NCI-H1048 (cell line): ENCODE data around the gene CFDP1.

ENCODE experiments used
- DNase-seq: peaks from one replicate; lab custom pipeline; 2025; lab: John Stamatoyannopoulos, UW

CFDP1 gene

DNA sequence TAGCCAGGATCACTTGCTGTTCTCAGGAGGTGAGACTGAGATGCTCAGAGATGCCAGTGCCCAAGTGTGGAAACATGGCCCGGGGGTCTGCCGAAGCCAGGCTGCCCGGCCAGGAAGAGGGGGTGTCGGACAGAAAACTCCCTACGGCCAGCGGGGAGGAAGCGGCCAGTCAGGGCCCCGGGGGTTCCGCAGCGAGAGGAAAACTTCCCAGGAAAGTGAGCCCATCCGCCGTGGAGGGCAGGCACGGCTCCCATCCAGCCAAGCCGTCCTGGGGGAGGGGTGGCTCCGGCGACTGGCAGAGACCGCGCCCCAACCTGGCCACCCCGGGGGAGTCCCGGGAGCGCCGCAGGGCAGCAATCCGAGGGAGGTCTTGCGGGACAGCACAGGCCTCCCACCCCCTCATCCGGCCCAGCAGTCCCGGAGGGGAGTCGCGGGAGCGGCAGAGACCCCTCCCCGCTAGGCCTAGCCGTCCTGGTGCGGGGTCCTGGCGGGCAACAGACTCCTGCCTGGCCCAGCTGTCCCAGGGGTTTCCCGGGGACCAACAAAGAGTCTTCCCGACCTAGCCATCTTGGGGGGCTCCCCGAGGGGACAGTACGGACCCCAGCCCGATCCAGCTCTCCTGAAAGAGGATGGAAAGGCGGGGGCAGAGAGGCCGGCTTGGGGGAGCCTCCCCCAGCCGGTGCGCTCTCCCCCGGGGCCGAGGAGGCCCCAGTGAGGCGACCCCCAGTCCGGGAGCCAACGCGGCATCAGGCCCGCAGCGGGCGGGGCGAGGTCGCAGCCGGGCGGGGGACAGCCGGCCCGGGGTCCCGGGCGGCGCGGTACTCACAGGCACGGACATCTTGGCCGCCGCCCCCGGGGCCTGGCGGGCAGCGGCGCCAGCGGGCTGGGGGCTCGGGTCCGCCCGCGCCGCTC, 168.0 kb downstream of the CFDP1 start:
- DNase-seq: no peak

DNA sequence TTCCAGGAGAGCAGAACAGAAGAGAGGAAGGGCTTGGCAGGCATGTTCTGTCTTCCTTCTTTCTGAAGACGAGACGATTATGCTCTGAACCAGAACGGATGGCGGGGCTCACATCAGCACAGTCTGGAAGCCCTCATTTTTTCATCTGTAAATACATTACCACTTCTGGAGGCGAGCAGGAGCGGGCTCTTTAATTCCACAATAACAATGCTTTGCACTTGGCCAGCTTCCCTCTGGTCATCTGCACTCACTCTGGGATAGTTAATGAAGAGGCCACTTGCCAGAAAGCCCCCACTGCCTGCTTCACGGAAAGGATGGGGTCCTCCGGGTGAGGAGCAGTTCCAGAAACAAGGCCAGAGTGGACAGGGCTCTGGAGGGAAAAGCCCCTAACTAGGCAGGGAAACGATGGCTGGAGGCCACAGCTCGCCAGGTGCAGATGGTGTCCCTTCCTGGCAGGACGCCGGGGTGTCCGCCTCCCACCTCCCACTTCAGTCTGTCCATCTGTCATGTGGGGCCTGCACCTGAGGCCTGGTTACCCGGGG, 168.8 kb downstream of the CFDP1 start:
- no peak for DNase-seq

DNA sequence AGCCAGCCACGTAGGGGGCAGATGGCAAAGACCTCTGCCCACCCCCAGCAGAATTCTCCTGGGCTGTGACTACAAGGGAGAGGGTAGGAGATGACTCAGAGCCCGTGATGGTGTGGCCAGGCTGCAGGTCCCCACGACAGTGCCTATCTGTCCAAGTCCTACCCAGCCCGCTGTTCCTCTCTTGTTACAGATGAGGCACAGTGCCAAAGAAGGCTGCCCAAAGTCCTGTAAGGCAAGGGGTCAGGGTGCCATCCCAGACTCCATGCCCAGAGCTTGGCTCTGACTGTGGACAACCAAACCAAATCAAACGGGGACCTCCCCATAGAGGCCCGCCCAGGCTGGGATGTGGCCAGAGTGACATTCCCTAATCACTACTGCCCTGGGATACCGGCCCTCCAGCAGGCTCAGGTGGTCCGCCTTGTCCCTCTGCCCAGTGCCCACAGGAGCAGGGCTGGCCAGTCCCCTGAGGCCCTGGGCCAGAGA, 169.3 kb downstream of the CFDP1 start:
- no peak for DNase-seq

DNA sequence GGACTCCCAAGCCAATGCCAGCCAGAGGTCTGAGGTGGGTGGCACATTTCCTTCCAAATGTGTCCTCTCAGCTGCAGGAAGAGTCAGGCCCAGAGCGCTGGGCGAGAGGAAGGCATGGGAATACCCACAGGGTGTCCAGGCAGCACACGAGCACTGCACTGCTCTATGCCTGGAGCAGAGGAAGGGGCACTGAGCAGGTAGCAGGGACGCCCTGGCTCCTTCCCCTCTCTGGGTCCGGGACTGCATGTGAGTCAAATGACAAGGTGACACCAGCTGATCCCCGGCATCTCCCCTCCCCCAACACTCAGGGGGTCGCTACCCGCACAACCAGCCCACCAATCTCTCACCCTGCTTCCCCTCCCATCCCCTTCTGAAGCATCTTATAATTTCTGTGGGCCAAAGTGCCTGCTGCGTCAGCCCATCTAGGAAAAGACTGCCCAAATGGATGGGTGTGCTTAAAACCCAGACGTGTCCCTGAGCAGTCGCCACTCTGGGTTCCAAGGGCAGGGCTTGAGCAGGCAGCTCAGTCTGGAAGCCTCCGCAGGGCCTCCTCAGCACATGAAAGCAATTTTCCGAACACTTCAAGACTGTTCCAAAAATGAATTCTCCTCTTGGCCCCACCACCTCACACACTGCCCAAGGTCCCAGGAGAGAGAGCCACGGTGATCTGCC, 169.9 kb downstream of the CFDP1 start:
- DNase-seq: no peak

DNA sequence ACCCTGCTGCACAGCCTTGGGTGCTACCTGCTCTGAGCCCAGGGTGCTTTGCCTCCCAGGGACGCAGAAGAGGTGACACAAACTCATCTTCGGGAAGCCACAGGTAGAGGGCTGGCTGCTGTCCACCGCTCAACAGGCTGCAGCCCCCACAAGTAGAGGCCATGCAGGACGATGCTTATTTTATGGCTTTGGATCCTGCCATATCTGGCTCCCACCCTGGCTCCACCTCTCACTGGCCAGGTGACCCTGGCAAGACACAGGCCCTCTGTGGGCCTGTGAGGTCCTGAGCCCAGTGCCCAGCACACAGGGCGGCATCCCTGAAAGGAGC, 170.5 kb downstream of the CFDP1 start:
- DNase-seq: no peak

DNA sequence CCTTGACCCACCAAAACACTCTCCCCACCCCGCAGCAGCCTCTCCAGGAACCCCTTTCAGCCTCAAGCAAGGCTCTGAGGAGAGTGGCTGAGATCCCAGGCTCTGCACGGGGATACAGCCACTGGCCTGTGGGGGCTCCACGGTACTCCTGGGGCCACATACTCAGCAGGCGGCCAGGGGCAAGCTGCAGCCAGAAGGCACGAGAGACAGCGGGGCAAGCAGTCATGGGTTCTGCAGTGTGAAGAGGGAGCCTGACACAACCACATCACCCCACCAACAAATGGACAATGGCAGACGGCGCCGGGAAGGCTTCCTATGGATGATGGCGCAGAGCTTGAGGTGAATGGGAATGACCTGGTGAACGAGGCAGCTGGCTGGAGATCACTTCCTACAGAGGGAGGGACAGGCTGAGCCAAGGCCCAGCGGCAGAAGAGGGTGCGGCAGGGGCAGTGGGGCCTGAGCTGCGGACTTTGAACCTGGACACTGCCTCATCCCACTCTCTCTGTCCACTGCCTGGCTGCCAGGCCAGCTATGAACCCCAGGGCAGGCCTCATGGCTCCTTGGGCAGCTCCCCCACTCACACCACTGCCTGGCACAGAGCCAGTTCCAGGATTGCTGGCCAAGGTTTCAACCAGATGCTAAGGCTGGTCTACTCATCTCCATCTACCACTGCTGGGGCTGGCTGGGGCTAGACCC, 171.1 kb downstream of the CFDP1 start:
- DNase-seq: no peak

DNA sequence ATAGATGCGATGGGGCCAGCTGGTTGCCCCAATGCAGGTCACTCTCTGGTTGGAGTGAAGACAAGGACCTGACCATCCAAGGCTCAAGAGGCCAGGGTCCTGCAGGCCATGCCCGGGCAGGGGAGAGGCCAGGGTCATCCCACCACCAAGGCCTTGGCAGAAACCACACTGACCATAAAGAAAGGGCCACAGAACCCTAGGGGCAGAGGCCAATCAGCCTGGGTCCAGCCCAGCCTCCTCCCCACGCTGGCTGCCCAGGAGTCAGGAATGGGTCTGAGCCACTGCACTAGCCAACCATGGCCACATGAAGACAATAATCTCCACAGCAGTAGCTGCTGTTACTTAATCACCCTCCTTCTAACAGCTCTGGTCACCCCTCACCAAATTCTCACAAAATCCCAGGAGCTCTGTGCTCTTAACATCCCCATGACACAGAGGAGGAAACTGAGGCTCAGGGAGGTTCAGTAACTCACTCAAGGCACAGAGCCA, 171.7 kb downstream of the CFDP1 start:
- DNase-seq: no peak

DNA sequence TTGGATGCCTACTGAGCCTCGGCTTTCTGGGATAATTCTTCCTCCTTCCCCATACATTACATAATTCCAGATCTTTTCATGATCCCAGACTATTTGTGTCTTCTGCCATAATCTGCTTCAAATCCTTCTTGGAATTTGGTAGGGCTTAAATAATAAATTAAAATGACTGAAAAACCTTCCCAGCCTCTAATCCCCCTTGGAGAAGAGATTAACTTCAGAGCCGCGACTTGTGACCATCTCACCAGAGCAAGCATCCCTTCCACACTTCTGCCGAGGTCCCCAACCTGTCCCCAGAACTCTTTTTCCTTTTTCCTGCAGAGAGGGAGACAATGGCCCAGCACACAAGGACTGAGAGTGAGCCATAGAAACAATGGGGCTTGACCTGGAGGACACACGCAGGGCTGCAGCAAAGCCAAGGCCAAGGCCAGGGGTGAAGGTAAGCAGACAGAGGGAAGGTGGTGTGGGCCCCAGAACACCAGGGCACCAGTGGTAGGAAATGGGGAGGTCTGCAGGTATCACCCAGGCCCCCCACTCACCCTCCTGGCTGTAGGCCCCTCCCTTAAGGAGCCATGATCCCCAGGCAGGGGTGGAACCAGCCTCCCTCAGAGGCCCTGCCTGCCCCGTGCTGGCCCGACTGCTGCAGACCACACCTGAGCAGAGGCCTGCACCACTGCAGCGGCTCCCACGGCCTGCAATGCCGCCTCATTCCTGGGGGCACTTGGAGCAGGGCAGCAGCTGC, 172.3 kb downstream of the CFDP1 start:
- DNase-seq: no peak

DNA sequence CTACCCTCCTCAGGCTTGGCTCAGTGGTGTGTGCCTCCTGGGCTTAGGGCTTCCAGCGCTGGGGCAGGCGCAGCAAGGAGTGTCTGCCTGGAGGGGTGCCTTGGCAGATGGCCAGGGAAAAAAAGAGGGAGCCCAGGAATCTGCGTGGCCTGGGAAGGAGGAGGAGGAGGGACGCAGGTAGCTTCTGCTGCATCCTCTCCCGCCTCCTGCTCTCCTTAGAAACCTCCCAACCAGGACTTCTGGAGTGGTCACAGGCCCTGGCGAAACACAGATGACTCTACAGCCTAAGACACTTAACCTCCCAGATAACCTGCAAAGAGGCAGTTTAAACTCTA, 174.5 kb downstream of the CFDP1 start:
- no peak for DNase-seq

DNA sequence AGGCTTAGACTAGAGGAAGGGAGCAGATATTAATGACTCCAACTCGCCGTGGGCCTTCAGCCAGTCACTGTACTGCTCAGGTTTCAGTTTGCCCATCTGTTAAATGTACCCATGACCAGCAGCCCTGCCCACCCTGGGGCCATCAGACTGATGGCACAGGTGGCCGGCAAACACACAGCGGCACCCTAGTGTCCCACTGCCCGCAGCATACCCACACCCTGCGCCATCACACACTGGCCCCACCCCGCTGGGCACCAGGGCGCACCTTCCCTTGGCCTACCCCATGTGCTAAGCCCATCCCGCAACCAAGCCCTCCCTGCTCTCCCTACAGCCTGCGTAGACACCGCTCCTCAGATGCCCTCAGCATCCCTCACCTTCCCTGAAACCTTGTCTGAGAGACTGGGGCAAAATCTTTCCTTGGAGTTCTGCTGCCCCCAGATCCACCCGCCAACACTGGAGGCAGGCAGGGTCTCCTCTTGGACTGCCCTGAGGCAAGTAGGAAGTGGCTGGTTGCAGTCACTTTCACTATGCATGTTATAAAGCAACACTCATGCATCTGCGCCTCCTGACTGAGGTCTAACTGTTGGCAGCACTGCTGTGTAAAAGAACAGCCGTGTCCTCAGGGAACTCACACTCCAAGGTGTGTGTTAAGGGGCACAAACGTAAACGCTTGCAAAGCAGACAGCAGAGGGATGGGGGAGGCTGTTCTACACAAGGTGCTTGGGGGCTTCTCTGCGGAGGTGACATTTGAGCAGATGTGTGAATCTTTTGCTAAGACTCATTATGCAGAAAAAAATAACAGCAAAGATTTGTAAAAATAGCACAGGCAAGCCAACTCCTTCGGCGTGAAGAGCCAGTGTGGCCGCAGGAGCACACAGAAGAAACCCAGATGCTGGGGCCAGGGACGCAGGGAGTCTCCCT, 175.2 kb downstream of the CFDP1 start:
- no peak for DNase-seq

DNA sequence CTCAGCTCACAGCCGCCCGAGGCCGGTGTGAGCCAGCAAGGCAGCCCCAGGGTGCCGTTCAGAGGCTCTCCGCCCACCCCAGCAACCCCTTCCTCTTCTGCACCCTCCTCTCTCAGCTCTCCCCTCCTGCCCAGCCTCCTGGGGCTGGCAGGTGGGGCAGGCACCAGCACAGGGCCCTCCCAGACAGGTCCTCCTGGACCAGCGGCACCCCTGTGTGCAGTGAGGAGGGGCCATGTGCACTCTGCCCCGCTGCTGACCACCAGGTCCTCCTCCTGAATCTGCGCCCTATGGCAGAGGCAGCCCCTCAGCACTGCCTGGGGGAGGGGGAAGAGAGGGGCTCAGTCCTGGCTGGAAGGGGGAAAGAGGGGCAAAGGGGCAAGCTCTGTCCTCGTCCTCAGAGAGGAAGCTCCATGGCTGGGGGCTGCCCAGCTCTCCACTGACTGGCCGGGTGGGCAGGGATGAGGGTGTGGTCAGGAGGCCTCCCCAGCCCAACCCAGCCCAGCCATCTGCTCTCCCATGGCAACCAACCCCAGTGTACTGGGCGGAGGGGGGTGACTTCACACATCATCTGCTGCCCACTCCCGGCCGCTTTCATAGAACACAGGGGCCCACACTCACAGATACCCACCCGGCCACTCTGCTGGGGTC, 176.5 kb downstream of the CFDP1 start:
- DNase-seq: no peak

DNA sequence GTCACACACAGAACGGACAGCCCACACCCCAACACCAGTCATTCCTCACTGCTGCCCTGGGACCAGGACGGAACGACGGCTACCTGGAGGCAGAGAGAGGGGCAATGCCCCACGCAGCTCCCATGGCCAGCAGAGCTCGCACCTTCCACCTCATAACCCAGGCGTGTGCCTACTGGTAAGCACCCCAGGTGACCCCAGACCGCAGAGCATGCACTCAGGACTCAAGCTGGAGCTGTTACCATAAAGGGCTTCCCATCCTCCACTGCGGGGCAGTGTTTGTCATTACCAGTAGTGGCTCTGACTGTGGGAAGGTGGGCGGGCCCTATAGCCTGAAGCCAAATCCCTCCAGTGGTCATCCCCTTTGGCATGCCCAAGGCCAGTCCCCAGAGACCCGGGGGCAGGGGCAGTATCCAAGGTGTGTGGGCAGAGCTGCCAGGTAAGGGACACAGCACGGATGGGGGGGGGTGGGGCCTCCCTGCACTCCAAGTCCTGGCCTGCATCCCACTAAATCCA, 177.2 kb downstream of the CFDP1 start:
- DNase-seq: no peak

DNA sequence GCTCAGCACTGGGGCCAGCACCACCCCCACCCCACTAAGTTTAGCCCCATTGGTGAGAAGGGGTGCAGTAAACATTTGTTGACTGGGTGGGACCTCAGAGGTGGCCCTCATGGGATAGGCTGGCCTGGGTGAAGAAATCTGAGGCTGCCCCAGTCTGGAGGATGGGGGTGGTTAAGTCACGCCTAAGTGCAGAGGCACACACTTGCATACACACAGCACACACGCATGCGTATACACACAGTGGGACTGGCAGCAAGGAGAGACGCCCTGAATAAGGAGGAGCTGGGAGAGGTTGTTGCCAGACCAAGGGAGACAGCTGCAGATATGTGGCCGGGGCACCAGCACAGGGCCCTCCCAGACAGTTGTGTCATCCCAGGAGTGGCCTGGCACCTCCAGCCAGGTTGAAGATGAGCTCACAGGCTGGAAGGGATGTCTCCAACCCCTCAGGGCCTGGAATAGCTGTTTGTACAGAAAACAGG, 178.9 kb downstream of the CFDP1 start:
- no peak for DNase-seq

DNA sequence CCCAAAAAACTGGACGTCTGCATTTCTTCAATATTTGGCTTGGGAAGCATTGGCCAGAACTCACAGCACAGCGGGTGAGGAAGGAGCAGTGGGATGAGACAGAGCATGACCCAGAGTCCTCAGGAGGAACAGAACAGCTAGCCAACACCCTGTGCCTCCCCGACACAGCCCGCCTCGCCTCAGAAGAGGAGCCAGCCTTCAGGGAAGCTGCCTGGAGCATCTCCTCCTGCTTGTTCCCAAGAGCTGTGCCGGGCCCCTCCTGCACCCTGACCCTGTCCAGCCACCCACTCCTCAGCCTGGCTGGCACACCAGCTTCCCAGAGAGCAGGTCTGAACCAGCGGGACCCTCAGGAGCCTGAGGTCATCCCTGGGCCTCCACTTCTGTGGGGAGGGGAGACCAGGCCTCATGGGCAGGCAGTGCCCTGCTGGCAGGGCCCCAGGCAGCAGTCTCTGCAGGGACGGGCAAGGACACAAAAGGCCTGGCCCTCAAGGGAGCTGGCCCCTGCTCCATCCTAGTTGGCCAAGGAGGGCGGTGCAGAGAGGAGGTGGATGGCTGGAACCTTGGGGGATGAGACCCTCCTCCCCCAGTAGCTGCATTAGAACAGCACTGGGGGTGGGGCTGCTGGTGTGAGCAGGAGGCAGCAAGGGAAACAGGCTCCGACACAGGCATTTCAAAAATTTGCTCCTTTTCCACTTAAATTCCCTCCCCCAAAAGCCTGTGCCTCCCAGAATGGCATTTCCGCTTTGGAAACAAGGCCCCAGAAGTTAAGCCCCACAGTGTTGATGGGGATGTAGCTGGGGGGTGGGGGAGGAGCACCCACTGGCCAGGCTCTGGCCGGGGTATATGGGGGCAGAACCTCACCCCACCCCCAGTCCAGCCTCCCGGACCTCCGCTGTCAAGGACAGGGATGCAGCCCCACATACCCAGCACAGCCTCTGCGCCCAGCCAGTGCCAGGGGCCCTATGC, 180.1 kb downstream of the CFDP1 start:
- no peak for DNase-seq

DNA sequence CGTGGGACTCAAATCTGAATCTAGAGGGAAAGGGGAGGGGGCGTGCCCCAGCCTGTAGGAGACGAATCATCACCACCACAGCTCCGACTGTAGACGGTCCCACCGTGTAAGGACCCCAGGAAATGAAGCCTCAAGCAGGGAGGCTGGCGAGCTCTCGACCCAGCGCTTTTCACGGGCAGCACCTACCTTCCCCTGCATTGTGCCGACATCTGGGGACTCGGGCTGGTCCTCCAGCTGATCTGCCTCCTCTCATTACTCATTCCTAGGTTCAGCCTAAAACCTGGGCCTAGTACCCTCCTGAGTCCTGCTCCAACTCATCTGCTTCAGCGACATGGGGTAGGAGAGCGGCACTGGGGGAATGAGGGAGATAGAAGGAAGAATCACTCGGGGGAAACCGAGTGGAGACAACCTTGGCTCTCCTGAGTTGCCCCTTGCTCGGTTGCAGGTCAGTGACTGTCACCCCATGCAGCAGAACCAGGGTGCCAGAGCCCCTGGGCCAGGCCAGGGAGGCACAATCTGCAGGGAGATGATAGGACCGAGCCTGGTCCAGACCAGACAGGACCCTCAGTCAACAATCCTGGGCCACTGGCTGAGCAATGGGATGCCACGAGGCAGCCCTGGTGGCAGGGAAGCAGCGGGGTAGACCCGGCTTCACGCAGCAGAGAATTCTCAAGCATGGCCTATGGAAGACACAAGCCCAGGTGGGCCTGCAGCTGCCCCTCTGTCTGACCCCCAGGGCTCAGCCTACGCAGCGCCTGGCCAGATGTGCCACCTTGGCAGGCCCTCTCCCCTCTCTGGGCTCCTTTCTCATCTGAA, 181.0 kb downstream of the CFDP1 start:
- DNase-seq: no peak

DNA sequence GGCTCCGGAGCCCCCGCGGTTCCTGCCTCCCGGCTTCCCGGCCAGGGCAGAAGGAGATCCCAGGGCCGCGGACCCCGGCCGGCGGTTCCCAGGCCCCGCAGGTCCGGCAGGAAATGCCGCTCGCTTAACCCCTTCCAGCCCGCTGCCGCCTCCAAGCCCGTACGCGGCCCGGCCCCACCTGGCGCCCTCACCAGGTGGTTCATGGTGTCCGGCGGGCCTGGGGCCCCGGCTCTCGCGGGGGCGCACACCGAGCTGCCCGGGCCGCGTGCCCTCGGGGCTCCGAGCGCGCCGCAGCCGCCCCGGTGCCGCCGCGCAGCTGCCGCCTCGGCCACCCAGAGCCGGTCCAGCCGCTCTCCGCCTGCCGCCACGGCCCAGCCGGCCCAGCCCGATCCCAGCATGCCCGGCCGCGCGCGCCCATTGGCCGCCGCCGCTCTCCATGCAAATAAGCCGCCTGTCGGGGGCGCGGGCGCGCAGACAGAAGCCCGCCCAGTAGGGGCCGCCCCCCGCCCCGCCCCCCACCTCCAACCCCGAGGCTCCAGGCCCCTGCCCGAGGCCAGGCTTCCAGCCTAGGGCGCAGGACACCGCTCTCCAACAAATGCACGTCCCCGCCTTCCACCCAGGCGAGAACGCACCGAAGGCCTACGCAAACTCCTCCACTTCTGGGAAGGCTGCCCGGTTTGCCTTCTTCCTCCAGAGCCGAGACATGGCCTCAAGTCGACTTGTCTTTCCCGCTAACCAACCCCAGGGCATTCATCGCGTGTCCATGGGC, 181.8 kb downstream of the CFDP1 start, which contains the start of gene BCAR1:
Gene BCAR1, minus strand, starts transcription at position 345 of the 769 bp plus-strand sequence. Its CDS starts 142 bp downstream, at position 203.
- DNase-seq: peak; percentile 10

DNA sequence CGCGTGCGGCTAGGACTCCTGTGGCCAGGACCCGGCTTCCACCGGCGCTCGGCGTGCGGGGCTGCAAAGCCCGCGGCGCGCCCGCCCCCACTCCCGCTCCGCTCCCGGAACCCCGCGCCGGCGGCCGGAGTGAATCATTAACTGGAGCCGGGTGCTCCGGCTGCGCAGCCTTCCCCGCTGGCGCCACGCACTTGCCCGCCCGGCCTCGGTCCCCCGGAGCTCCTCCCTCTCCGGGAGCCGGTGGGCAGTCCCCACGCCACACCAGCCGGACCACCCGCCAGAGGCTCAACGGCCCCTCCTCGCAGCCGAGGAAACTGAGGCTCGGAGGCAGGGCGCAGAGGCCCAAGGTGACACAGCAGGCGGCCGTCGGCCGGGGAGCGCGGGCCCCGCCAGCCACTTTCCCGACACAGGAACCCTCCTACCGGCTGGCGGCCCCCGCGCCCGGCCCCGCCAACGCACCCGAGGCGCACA, 182.5 kb downstream of the CFDP1 start:
- DNase-seq: no peak
